ENCODE results near the gene OR2V1. TPM values are rescaled to one million over a fixed set of nuclear protein-coding genes. Genes with fewer than 3 reads are reported as not detected.

The OR2V1 gene
- total RNA-seq, 4 donors from 2014 or later: not detected

GRCh38 chr5:181160152-181160754 lies 29.3 kb upstream of the OR2V1 start:
- intact Hi-C loops (cut with DNase I; ENCODE audit: low total_unique reads): no loop called here

GRCh38 chr5:181159286-181160151 lies 28.6 kb upstream of the OR2V1 start:
- TF ChIP-seq CTCF (IDR thresholded peaks at IDR 0.05): peak in 1 of 3 donors; percentile 34
- TF ChIP-seq POLR2A (IDR thresholded peaks at IDR 0.05): no peak
- no peak overlapping the region for H3K4me3 ChIP-seq (ENCODE audit: low read depth, poor library complexity, severe bottlenecking)
- intact Hi-C loops (cut with DNase I; ENCODE audit: low total_unique reads): loop anchor here (10.0 kb wide), 1 partner anchor 295 kb away; the partner anchor contains the start of gene ZFP62
- DNase-seq (ENCODE audit: low spot score in 2 of 2): peak; percentile 83 to 98
- WGBS, 2 donors: 49 to 52% methylated on average over 20 of the region's 20 CpGs

More at GRCh38 chr5:181160152-181160754, 29.3 kb upstream of the OR2V1 start:
- 49 to 54% methylated on average over 13 to 19 of the region's 21 CpGs for whole genome bisulfite sequencing, 2 donors
- H3K4me3 ChIP-seq (ENCODE audit: low read depth, poor library complexity, severe bottlenecking): no peak overlapping the region
- peak in 1 of 2 donors; percentile 87 for DNase-seq (ENCODE audit: low spot score in 2 of 2)
- TF ChIP-seq CTCF (IDR thresholded peaks at IDR 0.05) (no peak), POLR2A (IDR thresholded peaks at IDR 0.05) (no peak)

GRCh38 chr5:181158869-181159268 lies 27.9 kb upstream of the OR2V1 start:
- no peak overlapping the region for H3K4me3 ChIP-seq (ENCODE audit: low read depth, poor library complexity, severe bottlenecking)
- DNase-seq (ENCODE audit: low spot score in 2 of 2): no peak
- 92 to 95% methylated on average over 3 of the region's 3 CpGs for WGBS, 2 donors
- no peak for TF ChIP-seq CTCF (IDR thresholded peaks at IDR 0.05)
- TF ChIP-seq POLR2A (IDR thresholded peaks at IDR 0.05): no peak
- intact Hi-C loops (cut with DNase I; ENCODE audit: low total_unique reads): loop anchor here (10.0 kb wide), 1 partner anchor 294 kb away; the partner anchor contains the start of gene ZFP62

GRCh38 chr5:181156758-181157157 lies 25.8 kb upstream of the OR2V1 start:
- whole genome bisulfite sequencing, 2 donors: 32 to 37% methylated on average over 3 of the region's 3 CpGs
- intact Hi-C loops (cut with DNase I; ENCODE audit: low total_unique reads): loop anchor here (10.0 kb wide), 1 partner anchor 292 kb away; the partner anchor contains the start of gene ZFP62
- TF ChIP-seq CTCF (IDR thresholded peaks at IDR 0.05) (no peak), POLR2A (IDR thresholded peaks at IDR 0.05) (no peak)
- no peak overlapping the region for H3K4me3 ChIP-seq (ENCODE audit: low read depth, poor library complexity, severe bottlenecking)
- peak in 1 of 2 donors; percentile 10 for DNase-seq (ENCODE audit: low spot score in 2 of 2)

GRCh38 chr5:181153814-181154213 lies 22.8 kb upstream of the OR2V1 start:
- WGBS, 2 donors: 79 to 86% methylated on average over 5 of the region's 5 CpGs
- intact Hi-C loops (cut with DNase I; ENCODE audit: low total_unique reads): loop anchor here (10.0 kb wide), 1 partner anchor 289 kb away; the partner anchor contains the start of gene ZFP62
- DNase-seq (ENCODE audit: low spot score in 2 of 2): no peak
- H3K4me3 ChIP-seq (ENCODE audit: low read depth, poor library complexity, severe bottlenecking): no peak overlapping the region
- TF ChIP-seq POLR2A (IDR thresholded peaks at IDR 0.05) (no peak), CTCF (IDR thresholded peaks at IDR 0.05) (no peak)
